ENCODE results near the gene SPESP1.

Gene SPESP1

DNA sequence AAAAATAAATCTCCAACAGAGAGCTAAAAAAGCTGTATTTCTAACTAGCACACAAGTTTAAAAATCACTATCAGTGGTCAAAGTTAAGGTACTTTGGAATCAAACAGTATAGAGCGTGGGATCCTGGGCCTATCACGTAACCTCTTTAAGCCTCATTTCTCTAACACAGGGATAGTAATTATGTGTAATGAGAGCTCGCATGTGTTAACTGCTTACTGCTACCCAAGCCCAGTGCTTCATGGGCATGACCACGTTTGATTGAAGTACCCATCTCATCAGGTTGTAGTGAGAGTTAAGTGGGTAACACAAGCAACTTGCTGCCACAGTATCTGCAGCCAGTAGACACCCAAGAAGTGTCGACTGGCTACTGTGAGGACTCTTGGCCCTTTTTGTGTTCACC, 56.0 kb downstream of the SPESP1 start:
- Histone ChIP-seq H3K4me1 (ENCODE audit: control insufficient read depth, insufficient read depth, low read length) (no peaks in the 10 kb centered on the region), H3K9ac (ENCODE audit: low read length) (no peak overlapping the region)

DNA sequence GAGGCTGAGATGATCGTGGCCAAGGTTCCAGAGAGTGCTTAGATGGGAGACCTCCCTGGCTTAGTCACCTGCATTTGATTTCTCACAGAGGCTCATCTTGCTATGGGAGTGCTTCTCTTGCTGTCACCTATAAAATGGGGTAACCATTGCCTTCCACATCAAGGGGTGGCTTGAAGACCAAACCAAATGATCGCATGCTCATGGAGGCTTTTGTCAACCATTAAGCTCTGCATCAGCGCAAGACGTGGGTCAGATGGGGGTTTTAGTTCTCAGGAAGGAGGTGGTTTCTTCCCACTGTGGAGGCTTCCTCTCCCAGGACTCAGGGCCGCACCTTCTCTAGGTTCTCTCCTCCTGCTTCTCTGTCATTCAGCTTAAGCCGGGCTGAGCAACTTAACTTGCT, 56.8 kb downstream of the SPESP1 start:
- H3K27me3 ChIP-seq (ENCODE audit: control insufficient read depth, insufficient read depth, low read length) = no peaks in the 10 kb centered on the region
- H3K27ac ChIP-seq (ENCODE audit: low read depth, low read length) = no peak overlapping the region
- H3K4me3 ChIP-seq (ENCODE audit: low read length) = no peak overlapping the region
- no peak overlapping the region for H3K9ac ChIP-seq (ENCODE audit: low read length)
- H3K4me1 ChIP-seq (ENCODE audit: control insufficient read depth, insufficient read depth, low read length) = no peaks in the 10 kb centered on the region
- H3K36me3 ChIP-seq (ENCODE audit: control insufficient read depth, insufficient read depth, low read length) = no peaks in the 10 kb centered on the region

More for the DNA sequence above, 56.0 kb downstream of the SPESP1 start:
- H3K36me3 ChIP-seq (ENCODE audit: control insufficient read depth, insufficient read depth, low read length) = no peaks in the 10 kb centered on the region
- no peak overlapping the region for H3K27ac ChIP-seq (ENCODE audit: low read depth, low read length)
- H3K27me3 ChIP-seq (ENCODE audit: control insufficient read depth, insufficient read depth, low read length) = no peaks in the 10 kb centered on the region
- H3K4me3 ChIP-seq (ENCODE audit: low read length) = no peak overlapping the region

DNA sequence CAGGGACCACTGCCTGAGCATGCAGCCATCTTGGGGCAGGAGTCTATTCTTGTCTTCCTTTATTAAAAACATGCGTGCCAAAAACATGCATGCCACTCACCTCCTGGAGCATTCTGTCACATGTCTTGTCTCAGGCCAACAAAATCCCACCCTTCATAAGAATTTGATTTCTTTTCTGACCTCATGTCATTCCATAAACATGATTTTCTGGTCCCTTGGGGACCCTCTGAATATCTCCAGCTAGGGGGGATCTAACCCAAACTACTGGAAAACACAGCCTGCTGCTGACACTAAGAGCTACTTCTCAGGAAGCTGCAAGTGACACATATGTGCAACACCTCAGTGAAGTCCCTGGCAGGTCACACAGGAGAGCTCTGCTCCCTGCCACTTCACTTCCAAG, 57.4 kb downstream of the SPESP1 start:
- H3K27me3 ChIP-seq (ENCODE audit: control insufficient read depth, insufficient read depth, low read length) = no peaks in the 10 kb centered on the region
- H3K4me3 ChIP-seq (ENCODE audit: low read length) = no peak overlapping the region
- H3K4me1 ChIP-seq (ENCODE audit: control insufficient read depth, insufficient read depth, low read length) = no peaks in the 10 kb centered on the region
- no peaks in the 10 kb centered on the region for H3K36me3 ChIP-seq (ENCODE audit: control insufficient read depth, insufficient read depth, low read length)
- no peak overlapping the region for H3K27ac ChIP-seq (ENCODE audit: low read depth, low read length)
- no peak overlapping the region for H3K9ac ChIP-seq (ENCODE audit: low read length)

DNA sequence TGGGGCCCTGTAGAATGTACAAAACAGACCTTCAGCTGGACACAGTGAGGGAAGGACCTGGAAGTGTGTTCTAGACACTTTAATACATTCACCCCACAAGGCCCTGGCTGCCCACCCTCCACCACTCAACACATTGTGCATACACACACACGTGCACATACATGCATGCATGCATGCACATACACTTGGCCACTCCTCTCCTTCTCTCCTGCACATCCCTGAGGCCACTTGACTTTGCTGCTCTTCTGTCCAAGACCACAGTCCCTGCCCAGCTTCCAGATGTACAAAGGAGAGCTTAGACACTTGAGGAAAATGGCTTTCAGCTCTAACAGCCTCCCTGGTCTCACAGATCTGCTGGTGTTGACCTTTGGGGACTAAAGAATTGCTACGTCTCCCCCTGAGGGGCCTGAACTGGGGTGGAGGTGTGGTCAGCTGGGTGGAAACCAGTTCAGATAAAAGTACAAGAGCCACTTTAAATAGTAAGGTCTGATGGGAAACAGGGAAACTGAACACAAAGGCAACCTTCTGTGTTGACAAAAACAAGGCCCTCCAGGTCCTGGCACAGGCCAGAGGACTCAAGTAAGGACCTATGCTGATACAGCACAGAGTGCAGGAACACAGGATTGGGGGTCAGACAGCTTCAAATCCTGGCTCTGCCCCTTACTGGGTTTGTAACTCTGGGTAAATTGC, 59.4 kb downstream of the SPESP1 start:
- H3K27ac ChIP-seq (ENCODE audit: low read depth, low read length) = no peak overlapping the region
- no peaks in the 10 kb centered on the region for H3K4me1 ChIP-seq (ENCODE audit: control insufficient read depth, insufficient read depth, low read length)
- H3K9ac ChIP-seq (ENCODE audit: low read length) = no peak overlapping the region
- no peaks in the 10 kb centered on the region for H3K36me3 ChIP-seq (ENCODE audit: control insufficient read depth, insufficient read depth, low read length)
- no peak overlapping the region for H3K4me3 ChIP-seq (ENCODE audit: low read length)
- no peaks in the 10 kb centered on the region for H3K27me3 ChIP-seq (ENCODE audit: control insufficient read depth, insufficient read depth, low read length)

DNA sequence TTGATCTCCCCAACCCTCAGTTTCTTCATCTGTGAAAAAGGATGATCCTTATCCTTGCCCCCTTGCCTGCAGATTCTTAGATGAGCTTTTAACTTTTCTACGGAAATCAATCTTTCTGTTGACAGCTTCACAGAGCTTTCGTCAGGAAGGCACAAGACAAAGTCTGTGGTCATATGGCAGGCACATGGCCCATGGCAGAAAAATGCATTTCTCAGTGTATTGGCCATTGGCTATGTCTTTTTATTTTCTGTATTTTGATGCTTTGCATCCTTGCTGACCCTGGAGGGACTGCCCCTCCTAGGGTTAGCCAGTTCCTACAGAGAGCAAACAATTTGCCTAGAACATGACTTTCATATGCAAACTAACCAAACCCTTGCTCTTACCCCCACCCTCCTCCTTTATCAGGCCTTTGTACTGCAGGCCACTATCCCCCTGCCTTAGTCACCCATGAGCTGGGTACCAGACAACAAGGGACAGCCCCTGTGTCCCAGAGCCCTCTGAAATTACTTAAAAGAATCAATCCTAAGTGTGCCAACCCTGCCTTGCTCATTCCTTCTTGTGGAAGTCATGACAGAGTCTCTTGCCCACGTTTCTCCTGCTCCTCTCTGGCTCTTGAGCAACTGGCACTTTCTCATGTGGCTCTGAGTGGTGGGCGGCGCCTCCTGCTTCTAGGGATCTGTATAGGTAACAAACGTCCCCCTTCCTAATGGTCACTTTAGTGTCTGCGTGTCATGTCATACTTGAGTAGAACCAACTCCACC, 60.1 kb downstream of the SPESP1 start:
- no peak overlapping the region for H3K9ac ChIP-seq (ENCODE audit: low read length)
- no peaks in the 10 kb centered on the region for H3K36me3 ChIP-seq (ENCODE audit: control insufficient read depth, insufficient read depth, low read length)
- no peaks in the 10 kb centered on the region for H3K27me3 ChIP-seq (ENCODE audit: control insufficient read depth, insufficient read depth, low read length)
- no peaks in the 10 kb centered on the region for H3K4me1 ChIP-seq (ENCODE audit: control insufficient read depth, insufficient read depth, low read length)
- no peak overlapping the region for H3K4me3 ChIP-seq (ENCODE audit: low read length)
- no peak overlapping the region for H3K27ac ChIP-seq (ENCODE audit: low read depth, low read length)

DNA sequence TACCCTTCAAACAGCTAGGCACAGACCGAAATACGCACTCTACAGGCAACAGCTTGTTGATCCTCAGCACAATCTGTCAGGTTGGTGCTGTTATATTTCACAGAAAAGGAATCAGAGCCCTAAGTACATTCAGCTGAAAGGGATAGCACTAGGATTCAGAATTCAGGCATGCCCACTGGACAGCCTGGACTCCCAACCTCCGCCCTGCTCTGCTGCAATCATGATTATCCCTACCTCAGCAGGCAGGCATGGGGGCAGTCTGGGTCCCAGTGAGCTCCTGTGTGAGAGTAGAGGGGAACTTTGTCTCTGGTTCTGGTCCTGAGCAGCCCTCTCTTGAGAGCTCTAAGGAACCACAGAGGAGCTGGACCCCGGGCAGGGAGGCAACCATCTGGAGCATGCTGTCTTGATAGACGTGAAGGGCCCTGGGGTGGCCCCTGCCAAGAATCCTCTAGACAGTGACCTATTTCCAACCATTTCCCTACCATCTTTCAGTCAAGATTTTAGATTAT, 60.7 kb downstream of the SPESP1 start:
- no peak overlapping the region for H3K4me3 ChIP-seq (ENCODE audit: low read length)

DNA sequence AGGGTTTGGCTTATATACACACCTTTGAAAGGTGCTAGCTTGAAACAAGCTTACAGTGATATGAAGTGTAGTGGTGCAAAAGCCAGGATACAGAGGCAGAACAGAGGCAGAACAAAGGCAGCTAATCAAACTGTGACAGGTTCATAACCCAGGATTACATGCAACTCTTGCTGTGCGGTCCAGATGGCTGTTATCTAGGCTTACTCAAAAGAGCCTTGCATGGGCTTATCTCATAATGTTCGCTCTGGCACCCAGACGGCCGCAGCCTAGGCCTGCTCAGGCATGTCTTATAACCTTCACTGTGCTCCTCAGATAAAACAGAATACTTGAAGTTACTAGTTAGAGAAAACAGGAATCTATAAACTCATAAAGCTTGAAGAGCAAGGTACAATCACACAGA, 61.4 kb downstream of the SPESP1 start:
- Histone ChIP-seq H3K4me3 (ENCODE audit: low read length) (no peak overlapping the region), H3K9ac (ENCODE audit: low read length) (no peak overlapping the region), H3K27me3 (ENCODE audit: control insufficient read depth, insufficient read depth, low read length) (no peaks in the 10 kb centered on the region), H3K4me1 (ENCODE audit: control insufficient read depth, insufficient read depth, low read length) (no peaks in the 10 kb centered on the region), H3K36me3 (ENCODE audit: control insufficient read depth, insufficient read depth, low read length) (no peaks in the 10 kb centered on the region), H3K27ac (ENCODE audit: low read depth, low read length) (no peak overlapping the region)

More for the DNA sequence above, 60.7 kb downstream of the SPESP1 start:
- H3K9ac ChIP-seq (ENCODE audit: low read length) = no peak overlapping the region
- no peaks in the 10 kb centered on the region for H3K4me1 ChIP-seq (ENCODE audit: control insufficient read depth, insufficient read depth, low read length)
- no peak overlapping the region for H3K27ac ChIP-seq (ENCODE audit: low read depth, low read length)
- no peaks in the 10 kb centered on the region for H3K27me3 ChIP-seq (ENCODE audit: control insufficient read depth, insufficient read depth, low read length)
- H3K36me3 ChIP-seq (ENCODE audit: control insufficient read depth, insufficient read depth, low read length) = no peaks in the 10 kb centered on the region

DNA sequence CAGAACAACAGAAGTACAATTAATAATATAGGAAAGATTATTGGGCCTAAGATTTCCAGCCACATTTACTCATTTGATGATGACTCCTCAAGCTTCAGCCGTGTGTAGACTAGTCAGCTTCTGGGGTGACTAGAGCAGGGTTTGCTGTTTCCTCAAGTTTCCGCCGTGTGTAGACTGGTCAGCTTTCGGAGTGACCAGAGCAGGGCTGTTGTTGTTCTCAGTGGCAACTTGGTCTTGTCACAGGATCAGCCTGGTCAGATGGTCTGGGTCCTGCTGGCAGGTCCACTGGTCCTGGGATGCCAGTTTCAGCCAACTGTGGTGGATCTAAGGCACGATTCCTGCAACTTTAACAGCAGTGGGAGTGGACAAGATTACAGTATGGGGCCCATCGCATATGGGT, 62.4 kb downstream of the SPESP1 start:
- no peak overlapping the region for H3K27ac ChIP-seq (ENCODE audit: low read depth, low read length)

DNA sequence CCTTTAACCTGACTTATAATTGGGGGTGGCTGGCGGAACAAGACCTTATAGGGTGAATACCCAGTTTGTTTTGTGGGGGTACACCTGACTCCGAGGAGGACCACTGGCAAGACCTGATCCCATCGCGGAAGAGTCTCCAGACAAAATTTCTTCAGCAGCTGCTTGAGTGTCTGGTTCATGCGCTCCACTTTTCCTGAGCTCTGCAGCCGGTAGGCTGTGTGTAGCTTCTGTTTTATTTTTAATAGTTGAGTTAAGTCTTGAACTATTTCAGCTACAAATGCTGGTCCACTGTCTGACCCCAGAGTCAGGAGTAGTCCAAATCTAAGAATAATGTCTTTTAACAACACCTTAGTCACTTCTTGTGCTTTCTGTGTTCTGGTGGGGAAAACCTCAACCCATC, 63.0 kb downstream of the SPESP1 start:
- Histone ChIP-seq H3K4me3 (ENCODE audit: low read length) (no peak overlapping the region), H3K9ac (ENCODE audit: low read length) (no peak overlapping the region), H3K27ac (ENCODE audit: low read depth, low read length) (no peak overlapping the region), H3K4me1 (ENCODE audit: control insufficient read depth, insufficient read depth, low read length) (no peaks in the 10 kb centered on the region), H3K27me3 (ENCODE audit: control insufficient read depth, insufficient read depth, low read length) (no peaks in the 10 kb centered on the region), H3K36me3 (ENCODE audit: control insufficient read depth, insufficient read depth, low read length) (no peaks in the 10 kb centered on the region)

More for the DNA sequence above, 62.4 kb downstream of the SPESP1 start:
- Histone ChIP-seq H3K36me3 (ENCODE audit: control insufficient read depth, insufficient read depth, low read length) (no peaks in the 10 kb centered on the region), H3K9ac (ENCODE audit: low read length) (no peak overlapping the region), H3K4me1 (ENCODE audit: control insufficient read depth, insufficient read depth, low read length) (no peaks in the 10 kb centered on the region), H3K27me3 (ENCODE audit: control insufficient read depth, insufficient read depth, low read length) (no peaks in the 10 kb centered on the region), H3K4me3 (ENCODE audit: low read length) (no peak overlapping the region)

DNA sequence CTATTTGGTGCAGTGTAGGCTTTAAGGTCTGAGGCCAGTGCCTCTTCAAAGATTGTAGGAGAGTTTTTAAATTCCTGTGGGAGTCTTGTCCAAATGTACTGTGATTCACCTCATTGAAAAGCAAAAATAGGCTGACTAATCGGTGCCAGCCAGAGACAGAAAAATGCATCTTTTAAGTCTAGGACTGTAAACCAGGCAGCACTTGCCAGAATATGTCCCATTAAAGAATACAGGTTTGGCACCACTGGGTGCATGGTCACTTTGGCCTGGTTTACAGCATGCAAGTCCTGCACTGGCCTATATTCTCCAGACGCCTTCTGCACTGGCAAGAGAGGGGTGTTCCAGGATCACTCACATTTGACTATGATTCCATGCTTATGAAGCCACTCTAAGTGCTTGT, 63.8 kb downstream of the SPESP1 start:
- no peaks in the 10 kb centered on the region for H3K27me3 ChIP-seq (ENCODE audit: control insufficient read depth, insufficient read depth, low read length)
- H3K4me3 ChIP-seq (ENCODE audit: low read length) = no peak overlapping the region
- no peak overlapping the region for H3K9ac ChIP-seq (ENCODE audit: low read length)
- H3K4me1 ChIP-seq (ENCODE audit: control insufficient read depth, insufficient read depth, low read length) = no peaks in the 10 kb centered on the region
- no peaks in the 10 kb centered on the region for H3K36me3 ChIP-seq (ENCODE audit: control insufficient read depth, insufficient read depth, low read length)
- H3K27ac ChIP-seq (ENCODE audit: low read depth, low read length) = no peak overlapping the region

DNA sequence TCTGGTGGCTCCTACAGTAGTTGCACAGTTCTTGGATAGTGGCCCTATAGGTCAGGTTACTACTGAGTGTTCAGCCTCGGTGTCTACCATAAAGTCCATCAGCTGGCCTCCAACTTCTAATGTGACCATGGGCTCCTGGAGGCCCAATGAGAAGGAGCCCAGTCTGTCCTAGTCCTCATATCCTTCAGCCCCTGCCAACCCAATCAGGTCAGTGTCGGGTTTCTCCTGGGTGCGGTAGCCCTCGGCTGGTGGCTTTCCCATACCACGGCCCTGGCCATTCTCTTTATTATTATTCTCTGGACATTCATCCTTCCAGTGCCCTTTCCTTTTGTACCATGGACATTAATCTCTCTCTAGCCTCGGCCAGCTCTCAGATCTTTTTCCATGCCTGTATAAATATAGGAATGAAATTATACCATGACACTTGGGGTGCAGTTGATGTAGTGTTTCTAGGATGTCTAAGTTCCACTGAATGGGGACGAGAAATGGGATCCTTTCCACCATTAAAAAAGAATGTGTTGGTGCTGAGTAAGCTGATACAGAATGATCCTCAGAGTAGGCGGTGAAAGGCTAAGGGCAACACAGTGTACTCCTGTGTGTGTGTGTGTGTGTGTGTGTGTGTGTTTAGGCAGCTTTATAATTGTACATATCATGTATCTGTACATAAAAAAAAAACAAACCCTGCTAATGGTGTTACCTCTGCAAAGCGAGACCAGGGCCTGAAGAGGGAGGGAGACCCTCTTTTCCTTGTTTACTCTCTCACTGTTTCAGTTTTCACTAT, 64.8 kb downstream of the SPESP1 start:
- Histone ChIP-seq H3K36me3 (ENCODE audit: control insufficient read depth, insufficient read depth, low read length) (no peaks in the 10 kb centered on the region), H3K27me3 (ENCODE audit: control insufficient read depth, insufficient read depth, low read length) (no peaks in the 10 kb centered on the region), H3K27ac (ENCODE audit: low read depth, low read length) (no peak overlapping the region), H3K9ac (ENCODE audit: low read length) (no peak overlapping the region), H3K4me3 (ENCODE audit: low read length) (no peak overlapping the region), H3K4me1 (ENCODE audit: control insufficient read depth, insufficient read depth, low read length) (no peaks in the 10 kb centered on the region)
